Measurements from ENCODE around the gene INSYN2B. TPM values are rescaled to one million over a fixed set of nuclear protein-coding genes. Genes with fewer than 3 reads are reported as not detected.

INSYN2B gene
- total RNA-seq, 1 experiment from 2014 or later = not detected

GRCh38 chr5:169869066-169869465, 111.2 kb downstream of the INSYN2B start (continued):
- no peak for TF ChIP-seq ATF6 (CRISPR knock-in tag; IDR thresholded peaks at IDR 0.05)

- Mint-ChIP-seq H3K4me1 (peaks cover 4% of the 10 kb centered on the region), H3K4me3 (no peak overlapping the region)
These were observed 112.9 kb downstream of the INSYN2B start for GRCh38 chr5:169867347-169867746.

More at GRCh38 chr5:169867347-169867746, 112.9 kb downstream of the INSYN2B start:
- ATAC-seq (no peak), DNase-seq (ENCODE audit: low spot score) (no peak)
- Mint-ChIP-seq H3K36me3 (no peaks in the 10 kb centered on the region), H3K27me3 (ENCODE audit: low read depth) (no peaks in the 10 kb centered on the region), H3K9me3 (no peaks in the 10 kb centered on the region), H3K27ac (no peak overlapping the region)
- CTCF ChIA-PET = no interaction called here
- TF ChIP-seq SMAD3 (CRISPR knock-in tag; IDR thresholded peaks at IDR 0.05; ENCODE audit: borderline replicate concordance) = no peak
- no peak for TF ChIP-seq AR (CRISPR knock-in tag; IDR thresholded peaks at IDR 0.05)
- no peak for TF ChIP-seq ELF4 (CRISPR knock-in tag; IDR thresholded peaks at IDR 0.05; ENCODE audit: low read depth)
- no peak for TF ChIP-seq ERG (CRISPR knock-in tag; IDR thresholded peaks at IDR 0.05)
- no peak for TF ChIP-seq E2F5 (CRISPR knock-in tag; IDR thresholded peaks at IDR 0.05)
- no peak for TF ChIP-seq SMAD4 (CRISPR knock-in tag; IDR thresholded peaks at IDR 0.05)
- TF ChIP-seq ATF6 (CRISPR knock-in tag; IDR thresholded peaks at IDR 0.05) = no peak
- TF ChIP-seq PRRX2 (CRISPR knock-in tag; IDR thresholded peaks at IDR 0.05) = no peak
- TF ChIP-seq STAT6 (CRISPR knock-in tag; conservative IDR thresholded peaks at IDR 0.05; ENCODE audit: low read depth) = no peak
- no peak for TF ChIP-seq HMGA2 (CRISPR knock-in tag; IDR thresholded peaks at IDR 0.05)
- no peak for TF ChIP-seq JUN (CRISPR knock-in tag; IDR thresholded peaks at IDR 0.05)
- TF ChIP-seq NR2C2 (CRISPR knock-in tag; IDR thresholded peaks at IDR 0.05) = no peak
- no peak for TF ChIP-seq EMX1 (CRISPR knock-in tag; IDR thresholded peaks at IDR 0.05)
- TF ChIP-seq FOXP4 (CRISPR knock-in tag; IDR thresholded peaks at IDR 0.05) = no peak
- TF ChIP-seq ZNF263 (CRISPR knock-in tag; IDR thresholded peaks at IDR 0.05; ENCODE audit: low read depth) = no peak
- TF ChIP-seq IRF1 (CRISPR knock-in tag; IDR thresholded peaks at IDR 0.05) = no peak
- TF ChIP-seq ATF1 (CRISPR knock-in tag; IDR thresholded peaks at IDR 0.05) = no peak
- POLR2A ChIA-PET = no interaction called here

Measured in WTC11 (cell line).